ENCODE measurements around the gene GATA6. TPM values are rescaled to one million over a fixed set of nuclear protein-coding genes. Genes with fewer than 3 reads are reported as not detected.

The GATA6 gene
- total RNA-seq, 1 experiment from 2014 or later = 54.6 TPM

- Mint-ChIP-seq H3K27ac (ENCODE audit: unreplicated experiment) (peak overlapping the region; percentile 98), H3K4me3 (ENCODE audit: low read depth, unreplicated experiment) (peak overlapping the region; percentile 98), H3K9me3 (ENCODE audit: low read depth, unreplicated experiment) (no peaks in the 10 kb centered on the region), H3K4me1 (ENCODE audit: low read depth, unreplicated experiment) (no peaks in the 10 kb centered on the region), H3K36me3 (ENCODE audit: insufficient read depth, unreplicated experiment) (peaks cover 94% of the 10 kb centered on the region), H3K27me3 (ENCODE audit: unreplicated experiment) (no peaks in the 10 kb centered on the region)
- no peak for DNase-seq
- intact Hi-C loops (cut with micrococcal nuclease; ENCODE audit: unreplicated experiment) = no loop called here
- no peak for TF ChIP-seq CTCF (IDR thresholded peaks at IDR 0.05; ENCODE audit: unreplicated experiment)
- no TSS peak for BruUV-seq (replicated peaks)
- CTCF ChIA-PET = interaction anchor here (3.3 kb wide), 1 partner anchor 14 kb away, joined by 21 read pairs; no protein-coding TSS in a partner anchor
Measured at GRCh38 chr18:22172120-22172582, 2.8 kb downstream of the GATA6 start.

DNA sequence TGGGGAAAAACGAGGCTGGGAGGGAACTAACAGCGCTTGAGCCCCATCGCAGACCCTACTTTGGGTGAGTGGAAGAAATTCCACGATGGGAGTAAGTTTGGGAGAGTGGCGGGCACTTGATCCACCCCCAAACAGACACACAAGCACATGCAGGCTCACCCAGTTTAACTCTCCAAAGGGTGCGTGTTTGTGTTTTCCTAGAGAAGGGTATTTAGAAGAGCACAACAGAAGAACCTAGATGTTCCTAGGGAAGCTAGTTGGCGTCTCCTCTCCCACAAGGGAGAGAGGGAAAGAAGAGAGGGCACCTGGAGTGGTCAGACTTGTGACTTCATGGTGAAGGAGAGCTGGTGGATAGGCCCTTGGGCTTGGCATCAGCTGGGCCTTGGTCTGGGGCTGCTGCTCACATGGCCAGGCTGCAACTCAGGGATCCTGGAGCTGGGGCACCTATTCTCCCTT lies 3.2 kb downstream of the GATA6 start:
- H3K9me3 Mint-ChIP-seq (ENCODE audit: low read depth, unreplicated experiment) = no peaks in the 10 kb centered on the region
- peak overlapping the region; percentile 98 for H3K27ac Mint-ChIP-seq (ENCODE audit: unreplicated experiment)
- H3K36me3 Mint-ChIP-seq (ENCODE audit: insufficient read depth, unreplicated experiment) = peaks cover 94% of the 10 kb centered on the region
- no peak for TF ChIP-seq CTCF (IDR thresholded peaks at IDR 0.05; ENCODE audit: unreplicated experiment)
- CTCF ChIA-PET = interaction anchor here (0.6 to 3.3 kb wide), 2 partner anchors 14 to 392 kb away, joined by 3 to 21 read pairs; no protein-coding TSS in a partner anchor
- peak overlapping the region; percentile 98 for H3K4me3 Mint-ChIP-seq (ENCODE audit: low read depth, unreplicated experiment)
- no TSS peak for BruUV-seq (replicated peaks)
- no peaks in the 10 kb centered on the region for H3K27me3 Mint-ChIP-seq (ENCODE audit: unreplicated experiment)
- H3K4me1 Mint-ChIP-seq (ENCODE audit: low read depth, unreplicated experiment) = no peaks in the 10 kb centered on the region
- DNase-seq = no peak
- intact Hi-C loops (cut with micrococcal nuclease; ENCODE audit: unreplicated experiment) = no loop called here

DNA sequence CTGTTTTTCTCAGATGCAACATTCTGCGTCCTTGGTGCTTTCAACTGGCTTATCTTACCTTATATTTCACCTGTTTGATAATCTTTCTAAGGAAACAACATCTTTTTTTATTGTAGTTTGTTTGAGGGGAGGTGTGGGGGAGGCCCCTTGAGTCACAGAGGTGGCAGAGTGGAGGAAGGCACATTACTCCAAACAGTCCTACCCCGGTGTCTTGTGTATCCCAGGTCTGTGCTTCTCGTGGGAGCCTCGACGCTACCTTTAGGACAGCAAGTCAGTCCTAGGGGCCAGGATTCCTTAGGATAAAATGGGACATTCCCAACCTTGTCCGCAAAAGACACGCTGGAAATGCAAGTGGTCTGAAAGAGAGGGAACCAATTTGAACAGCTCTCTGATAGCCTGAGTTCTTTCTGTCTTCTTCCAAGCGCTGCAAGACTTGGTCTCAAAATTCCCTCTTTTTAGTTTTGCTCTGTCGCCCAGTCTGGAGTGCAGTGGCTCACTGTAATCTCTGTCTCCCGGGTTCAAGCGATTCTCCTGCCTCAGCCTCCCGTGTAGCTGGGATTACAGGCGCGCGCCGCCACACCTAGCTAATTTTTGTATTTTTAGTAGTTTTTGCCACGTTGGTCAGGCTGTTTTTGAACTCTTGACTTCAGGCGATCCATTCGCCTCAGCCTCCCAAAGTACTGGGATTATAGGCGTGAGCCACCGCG lies 4.0 kb downstream of the GATA6 start:
- peak overlapping the region; percentile 98 for H3K4me3 Mint-ChIP-seq (ENCODE audit: low read depth, unreplicated experiment)
- peak overlapping the region; percentile 98 for H3K27ac Mint-ChIP-seq (ENCODE audit: unreplicated experiment)
- H3K36me3 Mint-ChIP-seq (ENCODE audit: insufficient read depth, unreplicated experiment) = peaks cover 94% of the 10 kb centered on the region
- TSS peak; percentile 1 for BruUV-seq (replicated peaks)
- CTCF ChIA-PET = interaction anchor here (0.6 to 3.3 kb wide), 6 partner anchors 13 to 391 kb away, joined by 3 to 21 read pairs (median 6); no protein-coding TSS in a partner anchor
- no peaks in the 10 kb centered on the region for H3K4me1 Mint-ChIP-seq (ENCODE audit: low read depth, unreplicated experiment)
- H3K9me3 Mint-ChIP-seq (ENCODE audit: low read depth, unreplicated experiment) = no peaks in the 10 kb centered on the region
- H3K27me3 Mint-ChIP-seq (ENCODE audit: unreplicated experiment) = no peaks in the 10 kb centered on the region
- DNase-seq = no peak
- TF ChIP-seq CTCF (IDR thresholded peaks at IDR 0.05; ENCODE audit: unreplicated experiment) = no peak
- intact Hi-C loops (cut with micrococcal nuclease; ENCODE audit: unreplicated experiment) = no loop called here

DNA sequence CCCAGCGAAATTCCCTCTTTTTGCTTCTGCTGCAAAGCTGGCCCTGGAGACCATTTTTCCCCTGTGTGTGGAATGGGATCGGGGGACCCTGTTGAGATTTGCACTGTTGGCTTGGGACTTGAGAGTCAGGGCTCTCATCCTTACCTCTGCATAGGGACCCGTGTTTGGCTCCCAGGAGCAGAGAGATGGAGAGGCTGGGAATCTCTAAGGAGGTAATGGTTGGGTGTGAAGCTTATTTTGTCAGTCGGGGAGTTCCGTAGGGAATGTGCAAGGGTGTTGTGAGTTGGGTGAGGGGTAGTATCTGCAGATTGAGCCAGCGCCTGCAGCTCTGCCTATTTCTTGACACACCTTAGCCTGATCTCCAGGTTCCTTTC lies 4.5 kb downstream of the GATA6 start:
- no peak for TF ChIP-seq CTCF (IDR thresholded peaks at IDR 0.05; ENCODE audit: unreplicated experiment)
- no peaks in the 10 kb centered on the region for H3K4me1 Mint-ChIP-seq (ENCODE audit: low read depth, unreplicated experiment)

More for the DNA sequence above, 4.5 kb downstream of the GATA6 start:
- Mint-ChIP-seq H3K36me3 (ENCODE audit: insufficient read depth, unreplicated experiment) (peaks cover 93% of the 10 kb centered on the region), H3K27ac (ENCODE audit: unreplicated experiment) (peak overlapping the region; percentile 98), H3K27me3 (ENCODE audit: unreplicated experiment) (no peaks in the 10 kb centered on the region), H3K4me3 (ENCODE audit: low read depth, unreplicated experiment) (peak overlapping the region; percentile 98), H3K9me3 (ENCODE audit: low read depth, unreplicated experiment) (no peaks in the 10 kb centered on the region)
- BruUV-seq (replicated peaks) = no TSS peak
- intact Hi-C loops (cut with micrococcal nuclease; ENCODE audit: unreplicated experiment) = loop anchor here (2.0 kb wide), 2 partner anchors 15 to 389 kb away; no protein-coding TSS in a partner anchor
- CTCF ChIA-PET = interaction anchor here (1.0 to 3.3 kb wide), 6 partner anchors 12 to 389 kb away, joined by 3 to 21 read pairs (median 7); no protein-coding TSS in a partner anchor
- DNase-seq = no peak

All from Calu3 (cell line).